Tibial artery (tissue), 4 donors: ENCODE data around the gene EGLN2.

Experiments used
- DNase-seq, 2 donors: peaks; one replicate each; pipeline ENCODE4 v3.0.0-alpha.2; 2019
- H3K27ac ChIP-seq, 2 donors: fragments of 200-600 bp; sonication (generic) in 1 of 2; 1 replicate in 1 of 2; 2 replicates in 1 of 2; pipeline ENCODE4 v1.5.1; 2018 to 2019; ENCODE audit warnings: mild to moderate bottlenecking in 1 of 2
- H3K27me3 ChIP-seq, 2 donors: fragments of 200-600 bp; sonication (generic) in 1 of 2; one replicate each; pipeline versions ENCODE4 v1.5.1 to v1.6.0; 2016 to 2019
- H3K36me3 ChIP-seq, 3 donors: fragments of 200-600 bp; sonication (generic) in 2 of 3; one replicate each; pipeline ENCODE4 v1.5.1; 2016 to 2019; ENCODE audit warnings: mild to moderate bottlenecking in 2 of 3
- H3K4me1 ChIP-seq, 4 donors: fragments of 200-600 bp; sonication (generic) in 2 of 4; 1 replicate in 3 of 4; 2 replicates in 1 of 4; pipeline ENCODE4 v1.5.1; 2016 to 2019
- H3K4me3 ChIP-seq, 2 donors: fragments of 200-600 bp; sonication (generic) in 1 of 2; 1 replicate in 1 of 2; 2 replicates in 1 of 2; pipeline ENCODE4 v1.5.1; 2018 to 2019; ENCODE audit warnings: mild to moderate bottlenecking in 2 of 2
- H3K9me3 ChIP-seq, 3 donors: fragments of 200-600 bp; sonication (generic) in 1 of 3; one replicate each; pipeline ENCODE4 v1.5.1; 2016 to 2019
- intact Hi-C: fragments of 100-400 bp; cut with DNase I; formaldehyde crosslinking; loops from one replicate; pipeline ENCODE4 v1.15.0; 2023; ENCODE audit warnings: low total_unique reads
- TF ChIP-seq, protein P1 (sequence below), 2 experiments: fragments of 200-600 bp in 1 of 2; fragments of 450-650 bp in 1 of 2; IDR thresholded peaks; one replicate each; pipeline ENCODE4 v1.5.1; 2017 to 2019; ENCODE audit warnings: antibody characterized with exemption in 2 of 2, mild to moderate bottlenecking in 1 of 2, moderate library complexity in 1 of 2

EGLN2 gene

GRCh38 chr19:40798683-40799557 lies at the start of gene EGLN2:
EGLN2 (plus strand) TSS chr19:40799191; CDS start chr19:40800573, 1,382 bp downstream.
- H3K4me1 ChIP-seq: peaks cover 0 to 50% (median 44%) of the 10 kb centered on the region in 4 donors

DNA sequence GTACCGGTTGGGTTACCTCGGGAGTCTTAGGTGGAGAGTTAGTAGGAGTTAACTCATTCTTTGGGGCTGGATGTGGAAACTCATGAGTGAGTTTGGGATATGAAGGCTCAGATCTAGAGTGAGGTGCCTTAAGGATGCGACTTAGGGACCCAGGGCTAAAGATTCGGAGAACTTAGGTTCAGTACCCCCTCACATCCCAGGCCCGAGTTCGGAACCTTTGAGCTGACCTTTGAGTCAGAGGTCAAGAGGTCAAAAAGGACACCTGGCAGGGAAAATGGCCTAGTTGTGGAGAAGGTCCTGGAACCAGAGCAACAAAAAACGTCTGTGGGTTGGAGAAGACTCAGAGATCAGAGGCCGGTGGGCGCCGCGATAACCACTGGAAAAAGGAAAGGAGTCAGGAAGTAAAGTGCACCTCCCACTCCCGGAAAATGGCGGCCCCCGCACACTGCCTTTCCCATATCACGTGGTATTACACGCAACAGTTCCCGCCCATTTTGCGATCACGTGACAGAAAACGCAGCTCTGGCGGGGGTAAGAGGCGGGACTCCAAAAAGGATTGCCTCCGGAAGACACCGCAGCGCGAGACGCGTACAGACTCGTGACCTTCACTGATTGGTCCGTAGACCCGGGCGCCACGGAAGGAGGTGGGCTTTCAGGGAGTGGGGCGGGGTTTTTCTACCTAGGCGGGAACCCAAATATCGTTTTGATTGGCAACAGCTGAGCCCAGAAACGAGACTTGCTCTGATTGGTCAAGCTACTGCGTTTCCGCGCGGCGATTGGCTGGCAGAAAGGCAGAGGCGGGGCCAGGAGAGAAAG lies 48.7 kb upstream of the EGLN2 start, which contains the start of gene ACTMAP:
Gene ACTMAP (minus strand): TSS at position 420 of the 816 bp plus-strand sequence. CDS start 674 bp downstream, outside the sequence.
- intact Hi-C loops: loop anchor here (2.0 to 10.0 kb wide), 2 partner anchors 55 to 59 kb away; partner anchors contain the start of gene NUMBL
- Histone ChIP-seq H3K4me1 (peaks cover 0 to 55% (median 42%) of the 10 kb centered on the region in 4 donors), H3K27me3 (no peaks in the 10 kb centered on the region), H3K4me3 (peak within 1 kb of the TSS; percentile 63 to 65), H3K36me3 (peaks cover 0 to 12% (median 4%) of the 10 kb centered on the region in 3 donors), H3K9me3 (no peaks in the 10 kb centered on the region), H3K27ac (peak within 1 kb of the TSS; percentile 87 to 92)
- TF ChIP-seq, protein P1, sequence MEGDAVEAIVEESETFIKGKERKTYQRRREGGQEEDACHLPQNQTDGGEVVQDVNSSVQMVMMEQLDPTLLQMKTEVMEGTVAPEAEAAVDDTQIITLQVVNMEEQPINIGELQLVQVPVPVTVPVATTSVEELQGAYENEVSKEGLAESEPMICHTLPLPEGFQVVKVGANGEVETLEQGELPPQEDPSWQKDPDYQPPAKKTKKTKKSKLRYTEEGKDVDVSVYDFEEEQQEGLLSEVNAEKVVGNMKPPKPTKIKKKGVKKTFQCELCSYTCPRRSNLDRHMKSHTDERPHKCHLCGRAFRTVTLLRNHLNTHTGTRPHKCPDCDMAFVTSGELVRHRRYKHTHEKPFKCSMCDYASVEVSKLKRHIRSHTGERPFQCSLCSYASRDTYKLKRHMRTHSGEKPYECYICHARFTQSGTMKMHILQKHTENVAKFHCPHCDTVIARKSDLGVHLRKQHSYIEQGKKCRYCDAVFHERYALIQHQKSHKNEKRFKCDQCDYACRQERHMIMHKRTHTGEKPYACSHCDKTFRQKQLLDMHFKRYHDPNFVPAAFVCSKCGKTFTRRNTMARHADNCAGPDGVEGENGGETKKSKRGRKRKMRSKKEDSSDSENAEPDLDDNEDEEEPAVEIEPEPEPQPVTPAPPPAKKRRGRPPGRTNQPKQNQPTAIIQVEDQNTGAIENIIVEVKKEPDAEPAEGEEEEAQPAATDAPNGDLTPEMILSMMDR (IDR thresholded peaks at IDR 0.05): peak in 1 of 2 experiments; percentile 25
- DNase-seq: peak; percentile 100

More at GRCh38 chr19:40798683-40799557, at the start of gene EGLN2:
- peak; percentile 100 for DNase-seq
- Histone ChIP-seq H3K4me3 (peak within 1 kb of the TSS; percentile 91 to 97), H3K27me3 (no peaks in the 10 kb centered on the region), H3K9me3 (no peaks in the 10 kb centered on the region), H3K36me3 (peaks cover 7 to 33% (median 10%) of the 10 kb centered on the region in 3 donors), H3K27ac (peak within 1 kb of the TSS; percentile 97)
- TF ChIP-seq, protein P1 (IDR thresholded peaks at IDR 0.05): no peak
- intact Hi-C loops: no loop called here

GRCh38 chr19:40750874-40751537 lies 48.0 kb upstream of the EGLN2 start, which contains the start of gene SNRPA:
SNRPA (plus strand) TSS chr19:40751203; CDS start chr19:40751409, 206 bp downstream.
- peak; percentile 97 to 98 for DNase-seq
- TF ChIP-seq, protein P1 (IDR thresholded peaks at IDR 0.05): no peak
- Histone ChIP-seq H3K9me3 (no peaks in the 10 kb centered on the region), H3K36me3 (peaks cover 4 to 15% (median 11%) of the 10 kb centered on the region in 3 donors), H3K4me3 (peak within 1 kb of the TSS; percentile 63 to 65), H3K27me3 (no peaks in the 10 kb centered on the region), H3K4me1 (peaks cover 0 to 55% (median 43%) of the 10 kb centered on the region in 4 donors), H3K27ac (peak within 1 kb of the TSS; percentile 87 to 92)
- intact Hi-C loops: loop anchor here (2.0 to 10.0 kb wide), 2 partner anchors 54 to 60 kb away; partner anchors contain the start of gene NUMBL

DNA sequence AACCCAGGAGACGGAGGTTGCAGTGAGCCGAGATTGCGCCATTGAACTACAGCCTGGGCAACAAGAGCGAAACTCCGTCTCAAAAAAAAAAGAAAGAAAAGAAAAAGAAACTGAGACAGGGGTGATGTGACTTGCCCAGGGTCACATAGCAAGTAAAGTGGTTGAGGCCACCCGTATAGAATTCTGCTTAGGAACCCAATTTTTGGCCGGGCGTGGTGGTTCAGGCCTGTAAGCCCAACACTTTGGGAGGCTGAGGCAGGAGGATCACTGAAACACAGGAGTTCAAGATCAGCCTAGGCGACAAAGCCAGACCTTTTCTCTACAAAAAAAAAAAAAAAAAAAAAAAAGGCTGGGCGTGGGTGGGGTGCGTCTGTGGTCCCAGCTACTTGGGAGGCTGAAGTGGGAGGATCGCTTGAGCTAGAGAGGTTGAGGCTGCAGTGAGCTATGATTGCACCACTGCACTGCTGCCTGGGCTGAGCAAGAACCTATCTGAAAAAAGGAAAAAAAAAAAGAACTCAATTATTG lies 46.7 kb upstream of the EGLN2 start:
- H3K4me3 ChIP-seq: peak overlapping the region; percentile 63 to 65
- TF ChIP-seq, protein P1 (IDR thresholded peaks at IDR 0.05): no peak
- intact Hi-C loops: loop anchor here (10.0 kb wide), 1 partner anchor 52 kb away; no protein-coding TSS in a partner anchor
- no peak for DNase-seq
- peak overlapping the region; percentile 87 to 92 for H3K27ac ChIP-seq
- H3K36me3 ChIP-seq: peaks cover 11 to 28% (median 23%) of the 10 kb centered on the region in 3 donors
- H3K9me3 ChIP-seq: no peaks in the 10 kb centered on the region
- H3K4me1 ChIP-seq: peaks cover 0 to 60% (median 48%) of the 10 kb centered on the region in 4 donors
- no peaks in the 10 kb centered on the region for H3K27me3 ChIP-seq
